Stimulated activated naive CD8-positive, alpha-beta T cell treated with anti-CD3 and anti-CD28 coated beads, Interleukin-15, amount 100 ng/mL, for 72 hours (primary cell): ENCODE results near the gene KRT38.
"Not testable (repeated sequence)": the region's sequence is repeated elsewhere in the genome, so short reads cannot be mapped to it uniquely, and the experiment has no call there.

Source experiments
- ATAC-seq: fragments of 150-1000 bp; cut with Tn5 transposase; 2 replicates; pipeline ENCODE4 v1.10.0; 2021; ENCODE audit warnings: mild to moderate bottlenecking, moderate library complexity
- DNase-seq, 2 donors: peaks; one replicate each; pipeline ENCODE4 v3.0.0; 2021 to 2022
- H3K27ac Mint-ChIP-seq, 2 donors: one replicate each; pipeline ENCODE4 v1.8.0; 2022; ENCODE audit warnings: mild to moderate bottlenecking in 2 of 2, mixed read lengths in 2 of 2, moderate library complexity in 2 of 2
- H3K27me3 Mint-ChIP-seq: one replicate; pipeline ENCODE4 v1.8.0; 2022; ENCODE audit warnings: mixed read lengths
- H3K4me1 Mint-ChIP-seq: one replicate; pipeline ENCODE4 v1.8.0; 2022; ENCODE audit warnings: mild to moderate bottlenecking, mixed read lengths
- H3K4me3 Mint-ChIP-seq, 2 donors: one replicate each; pipeline ENCODE4 v1.8.0; 2022; ENCODE audit warnings: mild to moderate bottlenecking in 2 of 2, mixed read lengths in 2 of 2, moderate library complexity in 1 of 2
- H3K9me3 Mint-ChIP-seq, 2 donors: one replicate each; pipeline ENCODE4 v1.8.0; 2022; ENCODE audit warnings: mixed read lengths in 2 of 2

Gene KRT38

DNA sequence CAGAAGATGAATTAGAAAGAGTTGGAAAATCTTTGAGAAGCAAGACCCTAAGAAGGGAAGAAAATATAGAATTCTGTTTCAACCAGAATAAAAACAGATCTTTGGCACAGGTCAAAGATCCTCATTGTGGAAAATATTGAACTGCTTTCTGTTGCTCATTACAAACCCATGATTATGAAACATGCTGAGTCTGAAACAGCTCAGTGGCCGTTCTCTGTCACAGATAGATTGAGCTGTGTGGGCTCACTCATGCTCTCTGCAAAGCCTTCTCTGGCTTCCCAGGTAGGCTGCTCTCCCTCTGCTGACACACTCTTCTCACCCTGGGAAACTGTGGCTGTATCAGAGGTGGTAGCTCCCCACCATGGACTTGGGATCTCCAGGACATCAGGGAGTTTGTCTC, 3.4 kb upstream of the KRT38 start:
- Mint-ChIP-seq H3K27ac (peak overlapping the region in 1 of 2 donors; percentile 55), H3K27me3 (peaks cover 10% of the 10 kb centered on the region), H3K4me3 (no peak overlapping the region), H3K9me3 (peaks cover 0 to 5% of the 10 kb centered on the region in 2 donors), H3K4me1 (no peaks in the 10 kb centered on the region)
- ATAC-seq (no peak), DNase-seq (no peak)

- ATAC-seq (no peak), DNase-seq (no peak)
- Mint-ChIP-seq H3K4me1 (no peaks in the 10 kb centered on the region), H3K27me3 (peaks cover 10% of the 10 kb centered on the region), H3K27ac (no peak overlapping the region), H3K4me3 (no peak overlapping the region), H3K9me3 (peaks cover 0 to 5% of the 10 kb centered on the region in 2 donors)
These were observed 2.0 kb upstream of the KRT38 start for GRCh38 chr17:41442739-41443138.

DNA sequence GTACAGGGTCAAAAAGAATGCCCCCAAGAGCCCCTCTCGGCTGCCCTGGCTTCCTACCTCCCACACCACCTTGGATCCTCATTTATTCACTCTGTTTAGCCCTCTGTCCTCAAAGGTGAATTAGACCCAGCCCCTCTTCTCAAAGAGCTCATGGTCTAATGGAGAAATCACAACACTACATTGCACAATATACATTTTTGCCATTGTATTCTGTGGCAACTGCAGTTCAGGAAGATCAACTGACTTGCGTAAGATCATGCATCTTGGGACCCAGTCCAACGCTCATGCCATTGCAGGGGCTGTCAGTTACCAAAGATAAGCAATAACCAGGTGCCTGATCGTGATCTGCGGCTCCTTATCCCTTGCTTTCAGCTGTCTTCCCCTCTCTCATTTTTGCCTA, 1.4 kb downstream of the KRT38 start:
- Mint-ChIP-seq H3K27ac (peak overlapping the region in 1 of 2 donors; percentile 28), H3K27me3 (peaks cover 10% of the 10 kb centered on the region), H3K4me1 (no peaks in the 10 kb centered on the region), H3K4me3 (no peak overlapping the region), H3K9me3 (peaks cover 0 to 5% of the 10 kb centered on the region in 2 donors)
- DNase-seq, result no peak
- ATAC-seq, result no peak

- Mint-ChIP-seq H3K4me1 (no peaks in the 10 kb centered on the region), H3K27me3 (peaks cover 1% of the 10 kb centered on the region), H3K27ac (no peak overlapping the region), H3K9me3 (peaks cover 0 to 5% of the 10 kb centered on the region in 2 donors), H3K4me3 (no peak overlapping the region)
- DNase-seq (no peak), ATAC-seq (no peak)
These were observed 3.0 kb downstream of the KRT38 start for GRCh38 chr17:41437769-41438168.

GRCh38 chr17:41437254-41437653, 3.5 kb downstream of the KRT38 start:
- H3K9me3 Mint-ChIP-seq, result peaks cover 0 to 5% of the 10 kb centered on the region in 2 donors

GRCh38 chr17:41434415-41434814, 6.4 kb downstream of the KRT38 start:
- no peaks in the 10 kb centered on the region for H3K9me3 Mint-ChIP-seq
- no peak overlapping the region for H3K27ac Mint-ChIP-seq
- H3K4me3 Mint-ChIP-seq, result no peak overlapping the region
- DNase-seq (no peak), ATAC-seq (no peak)
- no peaks in the 10 kb centered on the region for H3K27me3 Mint-ChIP-seq
- H3K4me1 Mint-ChIP-seq, result no peaks in the 10 kb centered on the region

More at GRCh38 chr17:41437254-41437653, 3.5 kb downstream of the KRT38 start:
- DNase-seq (no peak), ATAC-seq (no peak)
- Mint-ChIP-seq H3K4me1 (no peaks in the 10 kb centered on the region), H3K27ac (no peak overlapping the region), H3K27me3 (no peaks in the 10 kb centered on the region), H3K4me3 (no peak overlapping the region)

GRCh38 chr17:41434005-41434404, 6.8 kb downstream of the KRT38 start:
- no peaks in the 10 kb centered on the region for H3K9me3 Mint-ChIP-seq
- H3K4me1 Mint-ChIP-seq, result no peaks in the 10 kb centered on the region
- ATAC-seq (no peak), DNase-seq (no peak)
- no peak overlapping the region for H3K27ac Mint-ChIP-seq
- H3K4me3 Mint-ChIP-seq, result no peak overlapping the region
- H3K27me3 Mint-ChIP-seq, result no peaks in the 10 kb centered on the region

- no peaks in the 10 kb centered on the region for H3K27me3 Mint-ChIP-seq
These were observed 7.2 kb downstream of the KRT38 start for GRCh38 chr17:41433586-41433985.

DNA sequence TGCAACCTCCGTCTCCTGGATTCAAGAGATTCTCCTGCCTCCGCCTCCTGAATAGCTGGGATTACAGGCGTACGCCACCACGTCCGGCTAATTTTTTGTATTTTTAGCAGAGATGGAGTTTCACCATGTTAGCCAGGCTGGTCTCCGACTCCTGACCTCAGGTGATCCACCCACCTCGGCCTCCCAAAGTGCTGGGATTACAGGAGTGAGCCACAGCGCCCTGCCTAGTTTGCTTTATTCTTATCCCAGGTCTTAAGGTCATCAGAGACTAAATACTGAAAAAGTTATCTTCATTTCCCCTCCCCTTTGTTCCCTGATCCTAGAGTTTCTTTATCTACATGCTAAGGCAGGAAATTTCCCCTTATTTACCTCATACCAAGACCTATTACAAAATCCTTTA, 10.4 kb downstream of the KRT38 start:
- H3K4me1 Mint-ChIP-seq, H3K27me3 Mint-ChIP-seq, DNase-seq, H3K9me3 Mint-ChIP-seq, H3K4me3 Mint-ChIP-seq, ATAC-seq, H3K27ac Mint-ChIP-seq: not testable (repeated sequence)

More at GRCh38 chr17:41433586-41433985, 7.2 kb downstream of the KRT38 start:
- H3K27ac Mint-ChIP-seq, result no peak overlapping the region
- no peaks in the 10 kb centered on the region for H3K4me1 Mint-ChIP-seq
- ATAC-seq, result no peak
- no peaks in the 10 kb centered on the region for H3K9me3 Mint-ChIP-seq
- no peak overlapping the region for H3K4me3 Mint-ChIP-seq
- no peak for DNase-seq

GRCh38 chr17:41429667-41430066, 11.1 kb downstream of the KRT38 start:
- Mint-ChIP-seq H3K9me3 (no peaks in the 10 kb centered on the region), H3K4me3 (no peak overlapping the region), H3K27ac (no peak overlapping the region), H3K27me3 (no peaks in the 10 kb centered on the region), H3K4me1 (no peaks in the 10 kb centered on the region)
- DNase-seq (no peak), ATAC-seq (no peak)

- H3K4me3 Mint-ChIP-seq, result no peak overlapping the region
- H3K4me1 Mint-ChIP-seq, result no peaks in the 10 kb centered on the region
- H3K27me3 Mint-ChIP-seq, result no peaks in the 10 kb centered on the region
- no peaks in the 10 kb centered on the region for H3K9me3 Mint-ChIP-seq
- DNase-seq (no peak), ATAC-seq (no peak)
- no peak overlapping the region for H3K27ac Mint-ChIP-seq
These were observed 12.0 kb downstream of the KRT38 start for GRCh38 chr17:41428591-41429291.

- H3K4me3 Mint-ChIP-seq, result no peak within 1 kb of the TSS
- DNase-seq (no peak), ATAC-seq (no peak)
- no peaks in the 10 kb centered on the region for H3K27me3 Mint-ChIP-seq
- no peaks in the 10 kb centered on the region for H3K9me3 Mint-ChIP-seq
- no peak within 1 kb of the TSS for H3K27ac Mint-ChIP-seq
- H3K4me1 Mint-ChIP-seq, result peaks cover 14% of the 10 kb centered on the region
These were observed 16.6 kb downstream of the KRT38 start, which contains the start of gene KRT37 for GRCh38 chr17:41424111-41424635. Gene KRT37, minus strand, starts transcription at chr17:41424585. Its CDS starts 62 bp downstream, at chr17:41424523.

DNA sequence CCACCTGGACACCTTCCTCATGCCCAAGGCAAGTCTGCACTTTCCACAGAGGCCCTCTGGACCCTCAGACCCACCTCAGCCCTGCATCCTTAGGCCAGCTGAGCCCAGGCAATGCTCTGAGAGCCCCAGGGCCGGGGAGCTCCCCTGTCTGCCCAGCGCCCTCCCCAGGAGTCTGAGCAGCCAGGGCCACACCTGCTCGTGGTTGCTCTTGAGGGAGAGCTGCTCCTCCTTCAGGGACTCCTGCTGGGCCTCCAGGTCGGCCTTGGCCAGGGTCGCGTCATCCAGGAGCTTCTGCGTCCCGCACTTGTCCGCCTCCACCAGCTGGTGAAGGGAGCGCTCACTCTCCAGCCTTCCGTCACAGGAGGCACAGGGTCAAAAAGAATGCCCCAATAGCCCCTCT, 18.2 kb downstream of the KRT38 start:
- DNase-seq, H3K27ac Mint-ChIP-seq, H3K9me3 Mint-ChIP-seq, H3K27me3 Mint-ChIP-seq, ATAC-seq, H3K4me3 Mint-ChIP-seq: not testable (repeated sequence)
- peaks cover 15% of the 10 kb centered on the region for H3K4me1 Mint-ChIP-seq

DNA sequence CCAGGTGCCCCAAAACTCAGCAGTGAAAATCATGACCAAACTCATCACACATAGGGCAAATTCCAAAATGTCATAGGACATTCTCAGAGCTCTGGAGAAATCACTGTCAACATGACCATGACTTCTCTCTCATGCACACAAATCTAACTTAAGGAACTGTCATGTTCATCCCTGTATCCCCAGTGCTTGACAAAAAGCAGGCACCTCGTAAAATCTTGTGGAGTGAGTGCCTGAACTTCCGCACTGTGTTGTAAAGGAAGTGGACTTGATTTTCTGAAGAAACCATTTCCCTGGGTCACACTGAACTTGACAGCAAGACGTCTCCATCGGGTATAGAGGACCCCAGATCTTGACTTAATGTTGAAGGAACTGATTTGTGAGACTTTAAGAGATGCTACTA, 19.2 kb downstream of the KRT38 start:
- Mint-ChIP-seq H3K27me3 (no peaks in the 10 kb centered on the region), H3K27ac (no peak overlapping the region), H3K4me3 (no peak overlapping the region), H3K9me3 (no peaks in the 10 kb centered on the region), H3K4me1 (peaks cover 20% of the 10 kb centered on the region)
- ATAC-seq (no peak), DNase-seq (no peak)

- ATAC-seq, result no peak
- no peaks in the 10 kb centered on the region for H3K27me3 Mint-ChIP-seq
These were observed 19.7 kb downstream of the KRT38 start for GRCh38 chr17:41421116-41421515.

DNA sequence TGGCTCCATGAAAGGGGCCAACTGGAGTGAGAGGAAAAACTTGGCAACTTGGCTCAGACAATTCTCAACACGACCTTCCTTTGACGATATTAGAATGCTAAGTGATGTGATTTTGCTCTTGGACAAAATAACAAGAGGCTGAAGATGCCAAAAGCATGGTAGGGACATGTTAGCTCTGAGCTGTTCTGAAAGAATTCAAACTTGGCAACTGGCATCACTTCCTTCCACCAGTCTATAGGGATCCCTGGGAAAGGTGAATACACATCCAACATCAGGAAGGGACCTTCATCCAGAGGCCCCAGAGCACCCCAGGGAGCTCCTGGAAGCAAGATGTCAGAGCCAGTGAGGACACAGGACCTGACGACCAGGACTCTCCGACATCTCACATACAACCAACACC, 20.6 kb downstream of the KRT38 start:
- Mint-ChIP-seq H3K27ac (no peak overlapping the region), H3K4me1 (peaks cover 20% of the 10 kb centered on the region), H3K27me3 (no peaks in the 10 kb centered on the region), H3K4me3 (no peak overlapping the region), H3K9me3 (no peaks in the 10 kb centered on the region)
- no peak for DNase-seq
- ATAC-seq, result no peak

More at GRCh38 chr17:41421116-41421515, 19.7 kb downstream of the KRT38 start:
- Mint-ChIP-seq H3K27ac (no peak overlapping the region), H3K9me3 (no peaks in the 10 kb centered on the region), H3K4me3 (no peak overlapping the region), H3K4me1 (peaks cover 20% of the 10 kb centered on the region)
- DNase-seq, result no peak

- peaks cover 20% of the 10 kb centered on the region for H3K4me1 Mint-ChIP-seq
- ATAC-seq (no peak), DNase-seq (no peak)
- H3K27me3 Mint-ChIP-seq, result no peaks in the 10 kb centered on the region
- no peak overlapping the region for H3K4me3 Mint-ChIP-seq
- no peak overlapping the region for H3K27ac Mint-ChIP-seq
- no peaks in the 10 kb centered on the region for H3K9me3 Mint-ChIP-seq
These were observed 21.1 kb downstream of the KRT38 start for GRCh38 chr17:41419716-41420115.
